Frontal cortex (tissue), 1 donor: ENCODE measurements around the gene CBX4. TPM values are rescaled to one million over a fixed set of nuclear protein-coding genes. Genes with fewer than 3 reads are reported as not detected.

Source experiments
- total RNA-seq: library from RNA; depleted of rRNA; stranded (reverse); fragments of >200 nt; gene quantifications from one replicate; pipeline ENCODE4 v1.2.3, GENCODE V29; 2014

CBX4 gene
- total RNA-seq, 1 donor from 2014 or later, result 18.3 TPM

Other genes starting within 250 kb of the CBX4 start
- gene RBFOX3, start 228.4 kb downstream of the CBX4 start, total RNA-seq, result 5.7 TPM
- gene ENPP7, start 108.5 kb downstream of the CBX4 start, total RNA-seq, result not detected
- gene CBX2, start 61.3 kb downstream of the CBX4 start, total RNA-seq, result 6.1 TPM
- gene CBX8, start 42.4 kb downstream of the CBX4 start, total RNA-seq, result 7.7 TPM
- 16.3 TPM for gene TBC1D16, start 196.4 kb upstream of the CBX4 start, total RNA-seq
- gene CCDC40, start 197.2 kb upstream of the CBX4 start, total RNA-seq, result 6.5 TPM